A549 treated with RU486 at 1 μM for 4 hours (cell line): ENCODE measurements around the gene SEM1. TPM values are rescaled to one million over a fixed set of nuclear protein-coding genes. Genes with fewer than 3 reads are reported as not detected.

Experiments
- total RNA-seq: library from RNA; stranded (reverse); fragments of 200-300 nt; extraction: Qiagen RNA extraction; gene quantifications from 5 replicates; pipeline ENCODE4 v1.2.3, GENCODE V29; 2022; ENCODE audit warnings: low read depth

The SEM1 gene
- 345 to 706 TPM (median 390 TPM) in 5 replicates for total RNA-seq

DNA sequence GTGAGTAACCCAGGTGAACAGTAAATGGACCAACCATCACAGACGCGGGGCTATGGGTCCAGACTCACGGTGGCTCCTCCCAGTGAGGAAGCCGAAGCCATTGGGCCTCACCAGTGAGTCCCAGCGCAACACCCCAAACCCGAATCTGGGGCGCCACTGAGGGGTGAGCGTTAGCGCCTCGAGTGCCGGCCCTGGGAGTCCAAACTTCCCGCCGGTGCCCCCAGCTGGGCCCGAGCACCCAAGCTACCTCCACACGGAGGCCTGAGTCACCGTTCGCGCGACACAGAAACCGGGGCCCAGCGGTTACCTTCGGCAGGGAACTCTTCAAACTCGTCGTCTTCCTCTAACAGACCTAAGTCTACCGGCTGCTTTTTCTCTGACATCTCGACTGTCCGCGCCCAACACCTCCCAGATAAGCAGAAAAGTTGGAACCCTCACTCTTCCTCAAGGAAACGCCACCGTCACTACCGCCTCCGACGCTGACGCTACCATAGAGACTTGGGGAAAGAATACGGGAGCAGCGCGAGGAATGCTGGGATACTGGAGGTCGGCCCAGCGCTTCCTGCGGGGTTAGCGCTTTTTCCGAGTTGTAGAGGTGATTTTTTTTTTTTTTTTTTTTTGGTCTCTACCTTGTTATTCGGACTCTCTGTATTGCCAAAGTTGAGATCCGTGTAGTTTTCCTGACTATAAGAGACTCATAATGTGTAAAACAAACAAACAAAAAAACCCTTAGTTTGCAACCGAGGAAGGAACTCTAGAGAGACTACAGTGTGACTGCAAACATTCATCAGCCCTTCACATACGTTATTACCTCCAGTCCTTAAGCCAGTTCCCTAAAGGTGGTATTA, at the start of gene SEM1:
Gene SEM1, minus strand, starts transcription at position 466 of the 848 bp plus-strand sequence. Its CDS starts 83 bp downstream, at position 383.

